ENCODE results near the gene VPS37B. TPM values are rescaled to one million over a fixed set of nuclear protein-coding genes. Genes with fewer than 3 reads are reported as not detected.
"Not testable (repeated sequence)": the region's sequence is repeated elsewhere in the genome, so short reads cannot be mapped to it uniquely, and the experiment has no call there.

The VPS37B gene
- total RNA-seq, 1 donor from 2014 or later = 73.4 TPM

- no peak for TF ChIP-seq CTCF (conservative IDR thresholded peaks at IDR 0.05; ENCODE audit: low read depth, low read length)
These were observed 13.0 kb upstream of the VPS37B start for GRCh38 chr12:122908915-122909314.

DNA sequence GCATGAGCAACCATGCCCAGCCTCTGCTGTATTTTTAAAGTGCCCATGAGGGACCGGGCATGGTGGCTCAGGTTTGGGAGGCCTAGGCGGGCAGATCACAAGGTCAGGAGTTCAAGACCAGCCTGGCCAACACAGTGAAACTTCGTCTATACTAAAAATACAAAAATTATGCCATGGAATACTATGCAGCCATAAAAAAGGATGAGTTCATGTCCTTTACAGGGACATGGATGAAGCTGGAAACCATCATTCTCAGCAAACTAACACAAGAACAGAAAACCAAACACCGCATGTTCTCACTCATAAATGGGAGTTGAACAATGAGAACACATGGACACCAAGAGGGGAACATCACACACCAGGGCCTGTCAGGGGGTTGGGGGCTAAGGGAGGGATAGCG is 9.3 kb upstream of the VPS37B start:
- DNase-seq (ENCODE audit: low read depth); H3K4me3 ChIP-seq (ENCODE audit: low read depth, low read length): not testable (repeated sequence)

More at GRCh38 chr12:122908915-122909314, 13.0 kb upstream of the VPS37B start:
- no peak overlapping the region for H3K4me3 ChIP-seq (ENCODE audit: low read depth, low read length)
- no peak for DNase-seq (ENCODE audit: low read depth)

DNA sequence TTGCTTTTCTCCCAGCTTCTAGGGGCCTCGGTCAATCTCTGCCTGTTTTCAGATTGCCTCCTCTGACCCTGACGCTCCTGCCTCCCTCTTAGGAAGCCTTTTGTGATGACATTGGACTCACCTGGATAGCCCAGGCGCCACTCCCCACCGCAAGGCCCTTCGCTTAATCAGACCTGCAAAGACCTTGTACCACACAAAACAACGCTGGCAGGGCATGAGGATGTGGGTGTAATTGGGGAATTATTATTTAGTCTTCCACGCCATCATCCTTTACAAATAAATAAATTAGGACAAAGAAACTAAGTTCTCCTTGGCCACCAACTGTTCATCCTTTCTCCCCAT is 7.7 kb upstream of the VPS37B start:
- no peak overlapping the region for H3K4me3 ChIP-seq (ENCODE audit: low read depth, low read length)
- TF ChIP-seq CTCF (conservative IDR thresholded peaks at IDR 0.05; ENCODE audit: low read depth, low read length) = no peak
- no peak for DNase-seq (ENCODE audit: low read depth)

DNA sequence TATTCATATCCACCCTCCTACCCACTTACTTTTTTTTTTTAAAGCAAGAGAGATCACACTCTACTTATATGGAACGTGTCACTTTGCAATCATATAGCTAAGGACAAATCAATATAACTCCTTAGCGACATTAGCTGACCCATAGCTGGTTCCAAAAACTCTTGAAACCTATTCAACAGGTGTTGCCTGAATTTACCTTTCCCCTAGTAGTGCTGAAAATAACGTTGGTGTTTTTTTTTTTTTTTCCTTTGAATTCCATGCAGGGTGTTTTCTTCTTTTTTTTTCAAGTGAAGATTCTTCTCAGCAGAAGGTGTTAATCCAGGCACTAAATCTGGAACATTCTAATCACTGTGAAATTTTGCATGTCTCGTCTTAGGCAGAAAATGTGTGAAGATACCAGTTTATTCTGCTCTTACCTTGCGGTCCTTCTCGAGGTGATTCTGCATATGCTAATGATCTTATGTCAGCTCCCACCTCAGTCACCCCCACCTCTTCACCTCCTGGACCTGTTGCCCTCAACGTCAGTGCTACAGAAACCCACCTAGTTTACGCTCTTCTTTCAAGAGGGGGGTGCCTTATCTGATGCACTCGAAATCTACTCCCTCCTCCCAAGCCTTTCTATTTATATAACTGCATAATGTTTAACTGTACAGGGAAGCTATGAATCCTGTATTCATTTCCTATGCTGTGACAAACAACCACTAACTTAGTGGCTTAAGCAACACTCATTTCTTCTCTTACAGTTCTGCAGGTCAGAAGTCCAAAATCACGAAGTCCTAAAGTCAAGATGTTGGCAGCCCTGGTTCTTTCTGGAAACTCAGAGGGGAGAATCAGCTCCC is 7.1 kb upstream of the VPS37B start:
- H3K4me3 ChIP-seq (ENCODE audit: low read depth, low read length) = no peak overlapping the region
- TF ChIP-seq CTCF (conservative IDR thresholded peaks at IDR 0.05; ENCODE audit: low read depth, low read length) = no peak
- DNase-seq (ENCODE audit: low read depth) = no peak

- no peak for DNase-seq (ENCODE audit: low read depth)
- no peak overlapping the region for H3K4me3 ChIP-seq (ENCODE audit: low read depth, low read length)
- TF ChIP-seq CTCF (conservative IDR thresholded peaks at IDR 0.05; ENCODE audit: low read depth, low read length) = no peak
These were observed 4.0 kb upstream of the VPS37B start for GRCh38 chr12:122899887-122900286.

- no peak for TF ChIP-seq CTCF (conservative IDR thresholded peaks at IDR 0.05; ENCODE audit: low read depth, low read length)
- DNase-seq (ENCODE audit: low read depth) = no peak
These were observed 738 bp upstream of the VPS37B start for GRCh38 chr12:122896662-122897061.

GRCh38 chr12:122895320-122895703 is 612 bp downstream of the VPS37B start:
- TF ChIP-seq CTCF (conservative IDR thresholded peaks at IDR 0.05; ENCODE audit: low read depth, low read length) = no peak
- no peak for DNase-seq (ENCODE audit: low read depth)
- H3K4me3 ChIP-seq (ENCODE audit: low read depth, low read length) = peak overlapping the region; percentile 95

More at GRCh38 chr12:122896662-122897061, 738 bp upstream of the VPS37B start:
- H3K4me3 ChIP-seq (ENCODE audit: low read depth, low read length) = no peak overlapping the region

Measured in epithelial cell of proximal tubule (primary cell).